ENCODE results near the gene CCNG1.

CCNG1 gene

GRCh38 chr5:163456029-163456589, 18.7 kb downstream of the CCNG1 start:
- TF ChIP-seq, protein P1, sequence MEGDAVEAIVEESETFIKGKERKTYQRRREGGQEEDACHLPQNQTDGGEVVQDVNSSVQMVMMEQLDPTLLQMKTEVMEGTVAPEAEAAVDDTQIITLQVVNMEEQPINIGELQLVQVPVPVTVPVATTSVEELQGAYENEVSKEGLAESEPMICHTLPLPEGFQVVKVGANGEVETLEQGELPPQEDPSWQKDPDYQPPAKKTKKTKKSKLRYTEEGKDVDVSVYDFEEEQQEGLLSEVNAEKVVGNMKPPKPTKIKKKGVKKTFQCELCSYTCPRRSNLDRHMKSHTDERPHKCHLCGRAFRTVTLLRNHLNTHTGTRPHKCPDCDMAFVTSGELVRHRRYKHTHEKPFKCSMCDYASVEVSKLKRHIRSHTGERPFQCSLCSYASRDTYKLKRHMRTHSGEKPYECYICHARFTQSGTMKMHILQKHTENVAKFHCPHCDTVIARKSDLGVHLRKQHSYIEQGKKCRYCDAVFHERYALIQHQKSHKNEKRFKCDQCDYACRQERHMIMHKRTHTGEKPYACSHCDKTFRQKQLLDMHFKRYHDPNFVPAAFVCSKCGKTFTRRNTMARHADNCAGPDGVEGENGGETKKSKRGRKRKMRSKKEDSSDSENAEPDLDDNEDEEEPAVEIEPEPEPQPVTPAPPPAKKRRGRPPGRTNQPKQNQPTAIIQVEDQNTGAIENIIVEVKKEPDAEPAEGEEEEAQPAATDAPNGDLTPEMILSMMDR (IDR thresholded peaks at IDR 0.05; ENCODE audit: insufficient read depth, low read depth, low read length, missing control alignments): no peak
- no peak overlapping the region for H3K4me3 ChIP-seq (ENCODE audit: low read length)
- DNase-seq (ENCODE audit: low read depth): no peak

DNA sequence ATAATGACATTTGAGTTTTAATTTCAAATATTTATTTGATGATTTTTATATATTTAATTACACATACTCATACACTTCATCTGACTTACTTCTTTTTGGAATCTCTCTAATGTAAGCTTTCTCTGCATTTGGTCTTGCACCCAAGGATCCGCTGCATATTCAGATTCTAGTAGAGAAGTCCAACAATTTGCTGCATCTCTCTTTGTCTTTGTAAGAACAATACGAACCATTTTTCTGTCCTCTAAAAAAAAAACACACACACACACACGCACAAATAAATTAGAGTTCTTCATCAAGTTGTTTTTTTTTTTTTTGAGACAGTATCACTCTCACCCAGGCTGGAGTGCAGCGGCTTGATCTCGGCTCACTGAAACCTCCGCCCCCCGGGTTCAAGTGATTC, 19.4 kb downstream of the CCNG1 start:
- TF ChIP-seq, protein P1 (IDR thresholded peaks at IDR 0.05; ENCODE audit: insufficient read depth, low read depth, low read length, missing control alignments): no peak
- no peak overlapping the region for H3K4me3 ChIP-seq (ENCODE audit: low read length)

DNA sequence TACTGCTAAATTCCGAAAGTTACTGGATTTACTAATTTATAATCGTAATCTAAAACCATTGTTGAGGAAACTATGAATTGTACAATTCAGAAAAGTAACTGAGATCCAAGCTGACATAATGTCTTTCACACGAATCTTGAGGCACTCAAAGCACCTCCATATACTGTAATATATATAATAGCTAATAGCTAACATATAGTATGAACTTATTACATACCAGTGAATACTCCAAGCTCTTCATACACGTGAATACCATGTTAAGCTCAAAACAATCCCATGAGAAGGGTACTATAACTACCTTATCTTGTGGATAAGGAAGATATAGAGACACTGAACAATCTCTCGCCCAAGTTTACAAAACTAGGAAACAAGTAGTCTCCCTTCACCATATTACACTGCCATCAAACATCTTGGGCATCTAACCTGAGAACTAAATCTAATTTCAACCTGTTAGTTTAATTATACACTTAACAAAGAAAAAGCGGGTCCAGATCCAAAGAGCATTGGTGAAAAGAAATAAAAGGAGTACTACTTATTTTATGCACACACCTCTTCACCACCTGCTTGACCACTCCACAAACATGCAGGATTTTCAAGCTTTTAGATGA, 21.5 kb downstream of the CCNG1 start:
- TF ChIP-seq, protein P1 (IDR thresholded peaks at IDR 0.05; ENCODE audit: insufficient read depth, low read depth, low read length, missing control alignments): no peak
- peak overlapping the region; percentile 81 for H3K4me3 ChIP-seq (ENCODE audit: low read length)

More for the DNA sequence above, 19.4 kb downstream of the CCNG1 start:
- DNase-seq (ENCODE audit: low read depth): no peak

GRCh38 chr5:163459462-163459818, 22.0 kb downstream of the CCNG1 start:
- TF ChIP-seq, protein P1 (IDR thresholded peaks at IDR 0.05; ENCODE audit: insufficient read depth, low read depth, low read length, missing control alignments): no peak
- DNase-seq (ENCODE audit: low read depth): no peak
- peak overlapping the region; percentile 81 for H3K4me3 ChIP-seq (ENCODE audit: low read length)

More for the DNA sequence above, 21.5 kb downstream of the CCNG1 start:
- DNase-seq (ENCODE audit: low read depth): peak; percentile 4

- peak within 1 kb of the TSS; percentile 81 for H3K4me3 ChIP-seq (ENCODE audit: low read length)
- TF ChIP-seq, protein P1 (IDR thresholded peaks at IDR 0.05; ENCODE audit: insufficient read depth, low read depth, low read length, missing control alignments): peak; percentile 35
- DNase-seq (ENCODE audit: low read depth): peak; percentile 99
Observed at GRCh38 chr5:163459819-163460561, 22.6 kb downstream of the CCNG1 start, which contains the start of gene NUDCD2. Gene NUDCD2 (minus strand): TSS chr5:163460102. CDS start chr5:163460050, 52 bp downstream.

DNA sequence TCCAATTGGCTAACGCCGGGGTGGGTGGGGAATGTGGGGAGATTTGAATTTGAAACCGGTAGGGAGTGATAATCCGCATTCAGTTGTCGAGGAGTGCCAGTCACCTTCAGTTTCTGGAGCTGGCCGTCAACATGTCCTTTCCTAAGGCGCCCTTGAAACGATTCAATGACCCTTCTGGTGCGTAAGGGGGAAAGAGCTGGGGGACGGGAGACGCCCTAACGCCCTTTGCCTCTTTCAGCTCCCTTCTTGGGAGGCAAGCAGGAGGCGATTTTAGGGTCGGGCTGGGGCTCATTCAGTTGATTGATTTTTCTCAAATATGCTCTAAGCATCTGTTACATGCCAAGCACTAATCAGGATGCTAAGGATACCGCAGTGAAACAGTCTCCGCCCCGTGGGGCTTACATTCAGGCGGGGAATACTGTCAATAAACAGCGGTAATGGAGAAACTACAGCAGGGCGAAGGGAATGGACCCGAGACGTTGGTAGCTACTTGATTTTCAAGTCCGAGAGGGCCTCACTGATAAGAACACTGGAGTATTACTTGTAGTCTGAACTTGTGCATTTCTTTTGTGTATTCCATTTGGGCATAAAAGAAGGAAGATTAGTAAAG, 23.3 kb downstream of the CCNG1 start, which contains the start of gene HMMR:
Gene HMMR, plus strand, starts transcription at position 71 of the 610 bp plus-strand sequence. Its CDS starts 61 bp downstream, at position 132.
- TF ChIP-seq, protein P1 (IDR thresholded peaks at IDR 0.05; ENCODE audit: insufficient read depth, low read depth, low read length, missing control alignments): no peak
- H3K4me3 ChIP-seq (ENCODE audit: low read length): peak within 1 kb of the TSS; percentile 81
- DNase-seq (ENCODE audit: low read depth): peak; percentile 32

Measured in epithelial cell of esophagus (primary cell).